Right lung (tissue), 5 donors: ENCODE measurements around the gene MRPL58. TPM values are rescaled to one million over a fixed set of nuclear protein-coding genes. Genes with fewer than 3 reads are reported as not detected.
"Not testable (repeated sequence)": the region's sequence is repeated elsewhere in the genome, so short reads cannot be mapped to it uniquely, and the experiment has no call there.

Experiments
- DNase-seq, 2 donors: peaks; one replicate each; pipeline ENCODE4 v3.0.0-alpha.2; 2013
- polyA plus RNA-seq, 5 donors: library from polyadenylated mRNA; unstranded; fragments of 120-200 nt; gene quantifications; one replicate each; pipeline versions ENCODE4 v1.2.1 to v1.2.3, GENCODE V29; 2013; ENCODE audit warnings: inconsistent platforms in 1 of 5, low replicate concordance in 1 of 5; ENCODE audit not compliant: insufficient read length in 5 of 5, insufficient read depth in 1 of 5

The MRPL58 gene
- polyA plus RNA-seq, 5 donors: 20.5 to 28.2 (median 24.6) TPM

DNA sequence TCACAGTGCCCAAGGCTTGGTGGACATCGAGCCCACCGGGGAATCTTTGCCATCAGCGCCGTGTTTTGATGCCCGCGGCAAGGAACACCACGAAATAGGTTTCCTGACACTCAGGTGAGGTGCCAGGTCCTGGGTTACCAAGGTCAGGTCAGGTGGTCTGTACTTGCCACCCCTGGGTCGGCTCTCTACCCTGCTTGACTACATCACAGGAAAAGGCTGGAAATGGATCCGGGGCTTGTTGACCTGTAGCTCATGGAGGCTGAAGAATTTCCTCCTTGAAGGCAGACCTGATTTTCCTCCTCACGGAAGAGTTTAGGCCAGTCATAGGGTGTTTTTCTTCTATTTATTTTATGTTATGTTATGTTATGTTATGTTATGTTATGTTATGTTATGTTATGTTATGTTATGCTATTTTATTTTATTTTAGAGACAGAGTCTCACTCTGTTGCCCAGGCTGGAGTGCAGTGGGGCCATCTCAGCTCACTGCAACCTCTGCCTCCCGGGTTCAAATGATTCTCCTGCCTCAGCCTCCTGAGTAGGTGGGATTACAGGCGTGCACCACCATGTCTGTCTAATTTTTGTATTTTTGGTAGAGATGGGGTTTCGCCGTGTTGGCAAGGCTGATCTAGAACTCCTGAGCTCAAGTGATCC, 29.7 kb upstream of the MRPL58 start:
- not testable (repeated sequence) for DNase-seq

DNA sequence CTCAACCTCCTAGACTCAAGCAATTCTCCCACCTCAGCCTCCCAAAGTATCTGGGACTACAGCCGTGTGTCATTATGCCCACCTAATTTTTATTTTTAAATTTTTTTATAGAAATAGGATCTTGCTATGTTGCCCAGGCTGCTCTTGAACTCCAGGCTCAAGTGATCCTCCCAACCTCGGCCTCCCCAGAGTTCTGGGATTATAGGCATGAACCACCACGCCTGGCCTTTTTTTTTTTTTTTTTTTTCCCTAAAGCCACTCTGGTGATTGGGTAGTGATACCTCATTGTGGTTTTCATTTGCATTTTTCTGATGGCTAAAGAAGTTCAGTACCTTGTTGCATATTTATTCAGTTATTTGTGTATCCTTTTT, 26.3 kb upstream of the MRPL58 start:
- no peak for DNase-seq

DNA sequence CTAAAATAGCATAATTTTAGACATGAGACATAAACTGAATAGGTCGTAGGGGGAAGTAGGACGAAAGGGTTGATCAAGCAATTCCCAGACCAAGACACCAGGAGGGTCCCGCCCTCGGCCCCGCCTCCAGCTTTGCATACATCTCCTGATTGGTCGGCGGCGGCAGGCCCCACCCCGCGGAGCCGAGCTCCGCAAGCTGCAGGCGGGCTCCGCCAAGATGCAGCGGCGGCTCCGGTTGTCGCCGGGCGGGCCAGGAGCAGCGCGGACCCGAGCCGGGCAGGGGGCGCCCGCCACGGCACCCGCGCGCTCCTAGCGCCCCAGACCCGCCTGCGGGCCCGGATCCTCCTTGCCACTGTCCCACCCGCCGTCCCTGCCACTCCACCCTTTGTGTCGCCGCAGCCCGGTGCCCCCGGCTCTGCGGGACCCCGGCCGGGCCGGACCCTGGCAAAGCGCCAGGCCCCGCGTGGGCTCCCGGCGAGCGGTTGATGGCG, 25.0 kb upstream of the MRPL58 start, which contains the start of gene CDR2L:
TSS of gene CDR2L (plus strand) at position 215 of the 491 bp plus-strand sequence. CDS start 412 bp downstream, outside the sequence.
- DNase-seq: peak; percentile 93 to 95

DNA sequence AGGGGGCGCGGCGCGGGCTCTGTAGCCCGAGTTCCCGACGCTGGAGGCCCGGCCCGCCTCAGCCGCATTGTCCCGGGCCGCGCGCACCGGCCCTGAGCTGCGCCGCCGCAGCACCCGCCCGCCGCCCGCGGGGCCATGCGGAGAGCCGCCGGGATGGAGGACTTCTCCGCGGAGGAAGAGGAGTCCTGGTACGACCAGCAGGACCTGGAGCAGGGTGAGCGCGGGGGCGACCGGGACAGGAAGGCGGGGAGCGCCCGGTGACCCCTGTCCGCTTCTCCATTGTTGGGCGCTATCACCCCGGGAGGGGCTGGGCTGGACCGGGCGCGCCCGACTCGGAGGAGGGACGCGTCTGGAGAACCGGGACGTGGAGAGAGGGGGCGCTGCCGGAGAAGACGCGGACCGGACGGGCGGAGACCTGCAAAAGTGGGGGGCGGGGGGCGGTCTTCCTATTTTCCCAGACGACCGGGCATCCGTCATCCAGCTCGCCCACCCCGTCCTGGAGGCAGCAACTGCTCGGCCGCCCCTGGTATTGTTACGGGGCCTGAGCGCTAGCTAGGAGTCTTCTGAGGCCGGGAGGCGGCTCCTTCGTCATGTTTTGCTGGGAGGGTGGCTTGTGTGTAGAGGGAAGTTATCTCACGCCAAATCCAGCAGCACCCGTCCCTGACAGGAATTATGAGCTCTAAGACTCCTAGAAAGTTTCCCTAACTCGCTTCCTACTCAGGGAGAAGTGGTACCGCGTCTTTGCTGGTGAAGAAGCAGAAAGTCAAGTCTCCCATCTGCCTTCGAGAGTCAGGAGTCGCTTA, 24.4 kb upstream of the MRPL58 start:
- peak; percentile 86 to 88 for DNase-seq

DNA sequence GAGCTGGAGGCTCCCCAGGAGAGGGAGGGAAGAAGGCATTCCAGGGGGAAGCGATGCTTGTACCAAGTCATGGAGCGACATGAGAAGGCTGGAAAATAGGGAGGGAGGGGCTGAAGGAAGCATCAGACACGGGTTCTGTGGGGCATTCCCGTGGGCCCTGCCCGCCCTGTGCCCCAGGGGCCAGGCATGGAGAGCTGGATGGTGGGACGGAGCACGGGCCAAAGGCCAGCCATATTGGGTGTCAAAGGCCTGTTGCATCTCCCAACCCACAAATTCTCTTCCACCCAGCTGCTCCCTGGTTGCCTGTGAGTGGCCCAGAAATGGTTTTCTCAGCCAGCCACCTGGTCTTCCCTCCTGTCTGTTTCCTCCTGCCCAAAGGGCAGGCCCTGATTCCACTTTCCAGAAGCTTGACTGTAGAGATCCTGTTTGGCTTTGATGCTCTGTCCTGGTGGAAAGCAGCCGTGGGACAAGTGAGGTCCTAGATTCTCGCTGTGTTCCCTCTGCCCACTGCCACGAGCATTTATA, 21.8 kb upstream of the MRPL58 start:
- no peak for DNase-seq

DNA sequence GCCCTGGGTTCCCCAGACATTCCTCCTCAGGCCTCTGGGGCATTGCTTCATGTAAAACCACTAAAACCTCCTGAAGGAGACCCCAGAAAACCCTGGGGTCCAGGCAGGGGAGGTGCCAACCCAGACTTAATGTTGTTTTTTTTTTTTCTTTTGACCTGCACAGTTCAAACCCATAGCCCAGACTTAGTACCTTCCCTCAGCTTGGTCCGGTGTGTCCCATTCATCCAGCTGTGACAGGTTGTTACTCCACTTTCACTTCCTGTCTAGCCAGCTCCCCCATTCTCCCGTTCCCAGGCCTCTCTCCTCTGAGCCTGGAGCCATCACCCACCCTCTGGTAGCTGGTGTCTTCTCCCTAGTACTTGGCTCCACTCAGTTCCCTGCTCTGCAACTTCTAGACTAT, 20.2 kb upstream of the MRPL58 start:
- DNase-seq: no peak

DNA sequence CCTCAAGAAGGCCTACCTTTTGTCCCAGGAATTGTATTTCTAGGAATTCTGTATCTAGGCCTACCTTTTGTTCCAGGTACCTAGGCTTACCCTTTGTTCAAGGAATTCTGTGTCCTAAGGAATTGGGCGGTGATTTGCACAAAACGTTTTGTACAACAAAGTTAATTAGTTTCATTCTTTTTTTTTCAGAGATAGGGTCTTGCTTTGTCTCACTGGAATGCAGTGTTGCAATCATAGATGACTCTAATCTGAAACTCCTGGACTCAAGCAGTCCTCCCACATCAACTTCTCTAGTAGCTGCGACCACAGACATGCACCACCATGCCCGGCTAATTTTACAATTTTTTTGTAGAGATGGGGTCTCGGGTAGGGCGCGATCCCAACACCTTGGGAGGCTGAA, 18.0 kb upstream of the MRPL58 start:
- DNase-seq: no peak

DNA sequence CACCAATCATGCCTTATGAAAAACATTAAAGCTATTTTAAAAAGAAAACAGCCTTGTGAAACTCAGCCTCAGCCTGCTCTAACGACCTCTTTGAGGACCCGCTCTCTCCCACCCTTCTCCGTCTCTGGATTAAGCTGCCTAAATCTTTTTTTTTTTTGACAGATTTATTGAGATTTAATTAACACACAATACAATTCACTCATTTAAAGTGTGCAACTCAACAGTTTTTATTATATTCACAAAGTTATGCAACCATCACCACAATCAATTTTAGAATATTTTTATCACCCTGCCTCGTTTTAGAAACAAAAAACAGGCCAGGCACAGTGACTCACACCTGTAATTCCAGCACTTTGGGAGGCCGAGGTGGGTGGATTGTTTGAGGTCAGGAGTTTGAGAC, 16.6 kb upstream of the MRPL58 start:
- DNase-seq: no peak

DNA sequence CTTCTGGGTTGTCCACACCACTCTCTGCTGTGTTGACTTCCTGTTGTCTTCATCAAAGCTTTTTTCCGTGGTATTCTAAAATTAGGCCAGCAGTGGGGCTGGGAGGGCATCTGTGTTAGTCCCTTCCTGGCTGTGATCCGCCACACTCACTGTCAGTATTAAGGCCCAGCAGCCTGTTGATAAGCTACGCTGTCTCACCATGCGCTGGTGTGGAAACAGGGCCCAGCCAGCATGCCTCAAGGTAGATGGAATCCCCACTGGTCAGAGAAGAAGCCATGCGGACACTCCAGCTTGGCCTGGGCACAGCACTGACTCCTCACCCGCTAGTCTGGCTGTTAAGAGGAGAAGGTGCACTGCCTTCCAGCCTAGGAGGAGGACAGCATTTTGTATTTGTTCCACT, 13.7 kb upstream of the MRPL58 start:
- no peak for DNase-seq

DNA sequence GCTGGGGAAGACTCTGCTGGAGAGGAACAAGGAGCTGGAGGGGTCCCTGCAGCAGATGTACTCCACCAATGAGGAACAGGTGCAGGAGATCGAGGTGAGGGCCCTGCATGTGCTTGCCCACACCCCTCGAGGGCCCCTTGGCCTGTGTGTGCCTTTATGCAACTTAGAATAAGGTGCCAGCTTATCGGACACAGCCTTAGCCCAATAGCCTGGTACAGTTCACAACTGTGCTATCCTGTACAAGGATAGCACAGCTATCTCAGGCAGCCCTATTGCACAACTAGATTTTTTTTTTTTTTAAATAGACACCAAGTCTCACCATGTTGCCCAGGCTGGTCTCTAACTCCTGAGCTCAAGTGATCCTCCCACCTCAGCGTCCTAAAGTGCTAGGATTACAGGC, 12.9 kb upstream of the MRPL58 start:
- DNase-seq: no peak

DNA sequence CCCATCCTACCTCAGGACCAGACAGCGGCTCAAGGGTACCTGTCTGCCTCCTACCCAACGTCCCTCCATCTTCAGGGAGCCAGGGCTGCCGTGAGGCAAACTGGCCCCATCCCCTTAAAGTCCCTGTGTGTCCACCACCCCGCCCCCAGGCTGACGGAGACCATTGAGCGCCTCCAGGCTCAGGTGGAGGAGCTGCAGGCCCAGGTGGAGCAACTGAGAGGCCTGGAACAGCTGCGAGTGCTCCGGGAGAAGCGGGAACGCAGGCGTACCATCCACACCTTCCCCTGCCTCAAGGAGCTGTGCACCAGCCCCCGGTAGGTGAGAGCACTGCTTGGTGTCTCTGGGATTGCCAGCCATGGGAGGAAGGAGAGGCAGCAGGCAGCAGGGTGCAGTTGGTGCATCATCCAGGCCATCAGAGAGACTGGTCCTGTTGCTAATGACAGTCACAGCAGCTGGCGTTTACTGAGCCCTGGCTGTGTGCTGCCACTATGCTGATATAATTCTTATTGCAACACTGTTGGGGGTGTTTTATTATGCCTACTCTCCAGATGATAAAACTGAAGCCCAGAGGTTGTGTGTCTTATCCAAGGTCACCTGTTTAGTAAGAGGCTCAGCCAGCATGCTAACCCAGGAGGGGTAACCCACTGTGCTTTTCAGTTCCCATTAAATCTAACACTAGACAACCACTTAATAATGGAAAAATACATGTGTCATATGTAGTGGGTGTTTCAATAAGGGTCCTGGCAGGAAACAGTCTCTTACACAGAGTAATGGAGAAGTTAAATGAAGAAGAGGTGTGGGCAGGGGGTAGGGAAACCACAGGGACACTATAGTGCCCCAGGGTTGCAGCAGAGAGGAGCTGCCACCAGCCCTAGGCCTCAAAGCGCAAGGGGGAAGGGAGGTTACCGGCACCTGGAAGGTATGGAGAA, 10.3 kb upstream of the MRPL58 start:
- no peak for DNase-seq

DNA sequence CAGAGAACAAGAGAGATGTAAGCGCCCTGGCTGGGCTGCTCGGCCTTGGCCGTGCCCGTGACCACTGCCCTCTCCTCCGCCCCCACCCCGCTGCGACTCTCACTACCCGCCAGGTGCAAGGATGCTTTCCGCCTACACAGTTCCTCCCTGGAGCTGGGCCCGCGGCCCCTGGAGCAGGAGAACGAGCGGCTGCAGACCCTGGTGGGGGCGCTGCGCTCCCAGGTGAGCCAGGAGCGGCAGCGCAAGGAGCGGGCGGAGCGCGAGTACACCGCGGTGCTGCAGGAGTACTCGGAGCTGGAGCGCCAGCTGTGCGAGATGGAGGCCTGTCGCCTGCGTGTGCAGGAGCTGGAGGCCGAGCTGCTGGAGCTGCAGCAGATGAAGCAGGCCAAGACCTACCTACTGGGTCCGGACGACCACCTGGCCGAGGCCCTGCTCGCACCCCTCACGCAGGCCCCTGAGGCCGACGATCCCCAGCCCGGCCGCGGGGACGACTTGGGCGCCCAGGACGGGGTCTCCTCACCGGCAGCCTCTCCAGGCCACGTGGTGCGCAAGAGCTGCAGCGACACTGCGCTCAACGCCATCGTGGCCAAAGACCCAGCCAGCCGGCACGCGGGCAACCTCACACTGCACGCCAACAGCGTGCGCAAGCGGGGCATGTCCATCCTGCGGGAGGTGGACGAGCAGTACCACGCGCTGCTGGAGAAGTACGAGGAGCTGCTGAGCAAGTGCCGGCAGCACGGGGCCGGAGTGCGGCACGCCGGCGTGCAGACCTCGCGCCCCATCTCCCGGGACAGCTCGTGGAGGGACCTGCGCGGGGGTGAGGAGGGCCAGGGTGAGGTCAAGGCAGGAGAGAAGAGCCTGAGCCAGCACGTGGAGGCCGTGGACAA, 9.2 kb upstream of the MRPL58 start:
- no peak for DNase-seq

DNA sequence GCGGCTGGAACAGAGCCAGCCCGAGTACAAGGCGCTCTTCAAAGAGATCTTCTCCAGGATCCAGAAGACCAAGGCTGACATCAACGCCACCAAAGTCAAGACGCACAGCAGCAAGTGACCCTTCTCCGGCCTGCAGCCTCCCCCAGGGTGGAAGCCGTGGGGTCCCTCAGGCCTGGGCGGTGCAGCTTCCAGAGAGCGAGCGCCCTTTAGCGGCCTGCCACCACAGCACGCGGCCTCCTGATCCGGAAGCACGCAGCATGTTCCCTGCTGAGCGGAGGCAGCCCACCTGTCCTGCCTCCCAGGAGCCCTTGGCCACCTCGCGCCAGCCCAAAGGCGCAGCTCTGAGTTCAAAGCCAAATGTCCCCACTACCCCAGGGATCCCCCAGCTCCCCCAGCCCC, 8.5 kb upstream of the MRPL58 start:
- no peak for DNase-seq

DNA sequence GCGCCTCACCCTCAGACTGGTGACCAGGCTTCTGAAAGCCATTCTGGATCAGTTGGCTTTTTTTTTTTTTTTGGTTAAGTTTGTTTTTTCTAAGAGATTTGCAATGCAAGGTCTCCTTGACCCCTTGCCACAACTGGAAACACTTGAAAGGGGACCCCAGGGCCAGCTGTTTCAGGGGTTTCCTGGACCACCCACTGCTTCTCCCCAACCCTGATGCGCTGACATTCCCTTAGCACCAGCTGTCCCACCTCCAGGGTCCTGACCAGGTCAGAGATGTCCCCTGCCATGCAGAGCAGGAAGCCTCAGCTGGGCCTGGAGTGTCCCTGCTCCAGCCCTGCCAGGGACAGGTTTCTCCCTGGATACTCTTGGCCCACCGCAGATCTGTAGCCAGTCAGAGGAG, 8.1 kb upstream of the MRPL58 start:
- no peak for DNase-seq

DNA sequence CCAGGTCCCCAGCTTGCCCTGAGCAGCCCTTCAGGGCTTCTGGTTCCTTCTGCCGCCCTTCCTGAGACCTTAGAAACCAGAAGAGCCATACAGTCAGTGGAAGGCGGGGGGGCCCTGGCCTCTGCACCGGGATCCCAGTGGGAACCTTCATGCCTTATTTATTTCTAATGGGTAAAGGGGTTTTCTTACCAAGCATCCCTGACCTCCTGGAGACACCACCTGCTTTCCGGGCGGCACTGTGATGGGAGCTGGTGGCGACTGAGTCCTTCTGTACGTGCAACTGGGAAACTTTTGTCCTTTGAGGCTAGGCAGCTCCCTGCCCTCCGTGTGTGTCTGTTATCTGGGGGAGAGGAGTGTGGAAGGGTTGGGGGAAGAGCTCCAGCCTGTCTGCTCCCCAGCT, 7.2 kb upstream of the MRPL58 start:
- no peak for DNase-seq

DNA sequence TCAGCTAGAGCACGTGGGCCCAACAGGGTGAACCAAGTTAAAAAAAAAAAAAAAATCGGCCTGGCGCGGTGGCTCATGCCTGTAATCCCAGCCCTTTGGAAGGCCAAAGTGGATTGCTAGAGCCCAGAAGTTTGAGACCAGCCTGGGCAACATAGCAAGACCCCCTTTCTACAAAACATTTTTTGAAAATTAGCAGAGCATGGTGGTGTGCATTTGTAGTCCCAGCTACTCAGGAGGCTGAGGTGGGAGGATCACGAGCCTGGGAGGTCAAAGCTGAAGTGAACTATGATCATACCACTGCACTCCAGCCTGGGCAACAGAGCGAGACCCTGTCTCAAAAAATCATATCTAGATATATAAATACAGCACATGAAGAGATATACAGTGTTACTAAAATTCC, 6.4 kb upstream of the MRPL58 start:
- DNase-seq: not testable (repeated sequence)

DNA sequence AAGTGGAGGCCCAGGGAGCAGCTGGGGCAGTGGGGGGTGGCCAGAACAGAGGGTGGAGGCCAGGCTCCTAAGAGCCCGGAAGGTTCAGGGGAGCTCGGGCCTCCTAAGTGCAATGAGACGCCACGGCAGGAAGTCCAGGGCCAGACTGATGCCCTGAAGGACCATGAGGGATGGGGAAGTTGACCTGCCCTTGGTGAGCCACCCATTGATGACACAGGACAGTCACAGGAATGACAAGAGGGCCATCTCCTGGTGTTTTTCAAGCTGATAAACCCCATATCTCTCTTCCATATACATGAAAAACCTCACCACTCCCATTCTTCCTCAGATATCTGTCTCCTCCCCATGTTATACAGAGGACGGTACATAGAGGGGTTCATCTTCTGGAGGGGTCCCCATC, 5.8 kb upstream of the MRPL58 start:
- no peak for DNase-seq

DNA sequence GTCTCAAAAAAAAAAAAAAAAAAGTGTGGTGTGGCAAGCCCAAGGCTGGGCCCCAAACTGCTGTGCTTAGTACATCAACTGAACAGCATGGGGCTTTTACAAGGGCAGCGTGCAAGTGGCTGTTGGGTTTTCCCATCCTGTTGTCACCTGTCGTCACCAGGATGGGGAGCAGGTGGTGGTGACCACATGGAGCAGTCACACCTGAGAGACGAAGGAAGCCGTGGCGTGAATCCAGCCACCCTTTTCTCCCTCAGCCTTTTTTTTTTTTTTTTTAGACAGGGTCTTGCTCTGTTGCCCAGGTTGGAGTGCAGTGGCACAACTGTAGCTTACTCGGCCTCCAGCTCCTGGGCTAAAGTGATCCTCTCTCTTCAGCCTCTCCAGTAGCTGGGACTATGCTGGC, 4.1 kb upstream of the MRPL58 start:
- no peak for DNase-seq

DNA sequence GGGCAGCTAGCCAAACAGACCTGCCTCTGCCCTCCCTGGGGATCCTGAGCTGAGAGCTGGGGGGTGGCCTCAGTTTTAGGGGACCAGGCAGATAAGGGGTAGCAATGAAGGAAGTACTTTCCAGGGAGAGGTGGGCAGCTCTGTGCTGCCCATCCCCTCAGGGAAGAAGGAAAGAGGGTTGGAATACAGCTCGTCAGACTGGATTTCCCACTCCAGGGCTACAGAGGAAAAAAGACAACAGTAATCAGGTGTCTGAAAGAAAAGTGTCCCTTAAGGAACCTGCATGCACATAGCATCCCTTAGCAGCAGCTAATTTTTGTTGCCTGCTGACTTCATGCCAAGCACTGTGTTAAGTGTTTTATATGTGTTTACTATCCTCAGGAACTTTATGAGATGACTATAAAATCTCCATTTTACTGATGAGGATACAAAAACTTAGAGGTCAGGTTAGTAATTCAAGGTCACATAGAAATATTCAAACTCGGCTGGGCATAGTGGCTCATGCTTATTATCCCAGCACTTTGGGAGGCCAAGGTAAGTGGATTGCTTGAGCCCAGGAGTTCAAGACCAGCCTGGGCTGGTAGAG, 3.2 kb upstream of the MRPL58 start:
- DNase-seq: no peak

DNA sequence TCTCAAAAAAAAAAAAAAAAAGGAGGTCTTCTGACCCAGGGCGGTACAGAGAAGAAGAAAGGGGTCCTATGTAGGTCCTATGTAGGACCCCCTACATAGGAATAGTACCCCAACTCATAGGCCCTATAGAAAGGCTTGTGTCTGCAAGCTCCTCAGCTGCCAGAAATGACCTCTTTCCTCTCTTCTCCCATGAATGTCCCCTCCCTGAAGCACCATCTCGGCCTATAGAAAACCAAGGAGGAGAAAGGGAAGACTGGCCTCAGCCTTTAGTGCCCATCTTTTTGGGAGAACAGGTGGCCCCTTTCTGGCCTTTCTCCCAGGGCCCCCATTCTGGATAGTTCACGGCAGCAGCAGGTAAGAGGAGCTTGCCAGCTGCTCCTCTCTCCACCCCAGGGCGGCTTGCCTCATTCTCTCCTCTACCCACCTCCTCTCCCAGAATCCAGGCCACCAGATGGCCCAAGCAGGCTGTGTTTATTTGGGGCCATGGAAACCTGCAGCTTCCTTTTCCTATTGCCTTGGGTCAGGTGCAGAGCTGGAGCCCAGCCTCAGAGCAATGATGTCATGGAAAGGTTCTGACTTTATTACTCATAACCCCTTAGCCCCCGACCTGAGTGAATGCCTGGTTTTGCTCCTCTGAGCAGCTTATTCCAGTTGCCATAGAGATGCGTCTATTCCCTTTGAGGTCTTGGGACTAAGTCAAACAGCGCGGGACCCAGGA, 1.6 kb upstream of the MRPL58 start:
- DNase-seq: no peak
